AG04450 (cell line): Measurements from ENCODE around the gene KRTAP2-2. TPM values are rescaled to one million over a fixed set of nuclear protein-coding genes. Genes with fewer than 3 reads are reported as not detected.
"Not testable (repeated sequence)": the region's sequence is repeated elsewhere in the genome, so short reads cannot be mapped to it uniquely, and the experiment has no call there.

Experiments
- CTCF ChIA-PET: fragments of 300-600, 350-600 bp; formaldehyde crosslinking; extraction: SDS; loops from one replicate; lab custom pipeline; 2022; ENCODE audit warnings: antibody characterized with exemption, inconsistent platforms; lab: Charles Lee
- POLR2A ChIA-PET: fragments of 350-600 bp; formaldehyde crosslinking; extraction: SDS; loops from one replicate; lab custom pipeline; 2021; ENCODE audit warnings: antibody characterized with exemption, inconsistent platforms; lab: Yijun Ruan, JAX
- DNase-seq: peaks from one replicate; pipeline ENCODE4 v3.0.0-alpha.2; 2011; ENCODE audit warnings: low read depth, low spot score
- H3K27ac ChIP-seq: one replicate; pipeline ENCODE4 v1.5.1; 2012; ENCODE audit warnings: low read depth, low read length, control low read depth
- H3K27me3 ChIP-seq: one replicate; pipeline ENCODE4 v1.6.0; 2012; ENCODE audit warnings: low read length; ENCODE audit not compliant: control insufficient read depth, insufficient read depth
- H3K4me3 ChIP-seq: 2 replicates; pipeline ENCODE4 v1.5.1; 2011; ENCODE audit warnings: mild to moderate bottlenecking, low read depth, low read length, control low read depth
- H3K9me3 ChIP-seq: 2 replicates; pipeline ENCODE4 v1.5.1; 2012; ENCODE audit warnings: low read length; ENCODE audit not compliant: control insufficient read depth, insufficient read depth
- CTCF ChIP-seq: IDR thresholded peaks from 2 replicates; pipeline ENCODE4 v1.5.1; 2011; ENCODE audit warnings: low read depth, low read length, control low read depth, inconsistent platforms
- polyA plus RNA-seq: library from polyadenylated mRNA; depleted of rRNA; stranded (reverse); fragments of >200 nt; gene quantifications from 2 replicates; pipeline ENCODE4 v1.2.3, GENCODE V29; 2011

The KRTAP2-2 gene
- polyA plus RNA-seq, 1 experiment: not detected

- H3K9me3 ChIP-seq: no peaks in the 10 kb centered on the region
- POLR2A ChIA-PET: no interaction called here
- no peak for TF ChIP-seq CTCF
- no peak overlapping the region for H3K27ac ChIP-seq
- DNase-seq: no peak
- H3K27me3 ChIP-seq: no peaks in the 10 kb centered on the region
- H3K4me3 ChIP-seq: no peak overlapping the region
- CTCF ChIA-PET: no interaction called here
These were observed 1.0 kb downstream of the KRTAP2-2 start for GRCh38 chr17:41054025-41054424.

- POLR2A ChIA-PET: no interaction called here
- CTCF ChIA-PET: no interaction called here
- no peaks in the 10 kb centered on the region for H3K9me3 ChIP-seq
- no peak overlapping the region for H3K27ac ChIP-seq
- H3K27me3 ChIP-seq: no peaks in the 10 kb centered on the region
- no peak for TF ChIP-seq CTCF
- H3K4me3 ChIP-seq: no peak overlapping the region
- DNase-seq: no peak
These were observed 2.5 kb downstream of the KRTAP2-2 start for GRCh38 chr17:41052566-41052965.

GRCh38 chr17:41049110-41049509 lies 5.9 kb downstream of the KRTAP2-2 start:
- DNase-seq: no peak
- CTCF ChIA-PET: no interaction called here
- POLR2A ChIA-PET: interaction anchor here (1.1 kb wide), 1 partner anchor 640 kb away, joined by 4 read pairs; no protein-coding TSS in a partner anchor

GRCh38 chr17:41048441-41048840 lies 6.6 kb downstream of the KRTAP2-2 start:
- ChIA-PET POLR2A (interaction anchor here (1.0 to 1.1 kb wide), 2 partner anchors 13 to 641 kb away, joined by 3 to 4 read pairs; no protein-coding TSS in a partner anchor), CTCF (interaction anchor here (1.1 kb wide), 1 partner anchor 83 kb away, joined by 3 read pairs; no protein-coding TSS in a partner anchor)
- Histone ChIP-seq H3K27ac (peak overlapping the region; percentile 57), H3K9me3 (no peaks in the 10 kb centered on the region), H3K4me3 (no peak overlapping the region), H3K27me3 (no peaks in the 10 kb centered on the region)
- DNase-seq: no peak
- TF ChIP-seq CTCF: no peak

More at GRCh38 chr17:41049110-41049509, 5.9 kb downstream of the KRTAP2-2 start:
- Histone ChIP-seq H3K27me3 (no peaks in the 10 kb centered on the region), H3K27ac (no peak overlapping the region), H3K4me3 (no peak overlapping the region), H3K9me3 (no peaks in the 10 kb centered on the region)
- TF ChIP-seq CTCF: no peak

GRCh38 chr17:41046735-41047465 lies 8.1 kb downstream of the KRTAP2-2 start, which contains the start of gene KRTAP2-1:
KRTAP2-1 (minus strand) TSS chr17:41047316; CDS start chr17:41047267, 49 bp downstream.
- H3K9me3 ChIP-seq, H3K27me3 ChIP-seq, POLR2A ChIA-PET, H3K4me3 ChIP-seq, DNase-seq, CTCF ChIA-PET: not testable (repeated sequence)
- H3K27ac ChIP-seq: peak within 1 kb of the TSS; percentile 57
